ENCODE data around the gene CLIP2. TPM values are rescaled to one million over a fixed set of nuclear protein-coding genes. Genes with fewer than 3 reads are reported as not detected.
A peak's percentile ranks its signal among the peaks of the same experiment; 100 is the strongest.
"Not testable (repeated sequence)": the region's sequence is repeated elsewhere in the genome, so short reads cannot be mapped to it uniquely, and the experiment has no call there.

CLIP2 gene
- total RNA-seq, 1 experiment from 2014 or later = 33.2 TPM

GRCh38 chr7:74393722-74394121, 104.5 kb downstream of the CLIP2 start:
- in situ Hi-C loops (cut with HindIII; ENCODE audit: low sequenced_read_pairs) = not testable (repeated sequence)
- DNase-seq (ENCODE audit: low spot score) = peak; percentile 34

- in situ Hi-C loops (cut with HindIII; ENCODE audit: low sequenced_read_pairs) = not testable (repeated sequence)
- DNase-seq (ENCODE audit: low spot score) = peak; percentile 20
Measured at GRCh38 chr7:74394601-74395000, 105.4 kb downstream of the CLIP2 start.

GRCh38 chr7:74395745-74396311, 106.6 kb downstream of the CLIP2 start:
- in situ Hi-C loops (cut with HindIII; ENCODE audit: low sequenced_read_pairs) = no loop called here
- DNase-seq (ENCODE audit: low spot score) = no peak

- in situ Hi-C loops (cut with HindIII; ENCODE audit: low sequenced_read_pairs) = no loop called here
- DNase-seq (ENCODE audit: low spot score) = no peak
Measured at GRCh38 chr7:74396993-74397392, 107.8 kb downstream of the CLIP2 start.

- in situ Hi-C loops (cut with HindIII; ENCODE audit: low sequenced_read_pairs) = no loop called here
- no peak for DNase-seq (ENCODE audit: low spot score)
Measured at GRCh38 chr7:74398426-74398825, 109.2 kb downstream of the CLIP2 start.

- in situ Hi-C loops (cut with HindIII; ENCODE audit: low sequenced_read_pairs) = no loop called here
- DNase-seq (ENCODE audit: low spot score) = no peak
Measured at GRCh38 chr7:74399006-74399405, 109.8 kb downstream of the CLIP2 start.

GRCh38 chr7:74400420-74401136, 111.4 kb downstream of the CLIP2 start:
- DNase-seq (ENCODE audit: low spot score) = no peak
- in situ Hi-C loops (cut with HindIII; ENCODE audit: low sequenced_read_pairs) = no loop called here

- in situ Hi-C loops (cut with HindIII; ENCODE audit: low sequenced_read_pairs) = no loop called here
- peak; percentile 80 for DNase-seq (ENCODE audit: low spot score)
Measured at GRCh38 chr7:74401137-74401859, 112.1 kb downstream of the CLIP2 start.

- DNase-seq (ENCODE audit: low spot score); in situ Hi-C loops (cut with HindIII; ENCODE audit: low sequenced_read_pairs): not testable (repeated sequence)
Measured at GRCh38 chr7:74402668-74403067, 113.5 kb downstream of the CLIP2 start.

GRCh38 chr7:74403521-74404387, 114.5 kb downstream of the CLIP2 start:
- no peak for DNase-seq (ENCODE audit: low spot score)
- in situ Hi-C loops (cut with HindIII; ENCODE audit: low sequenced_read_pairs) = no loop called here

- in situ Hi-C loops (cut with HindIII; ENCODE audit: low sequenced_read_pairs) = no loop called here
- no peak for DNase-seq (ENCODE audit: low spot score)
Measured at GRCh38 chr7:74404388-74404700, 115.1 kb downstream of the CLIP2 start.

- in situ Hi-C loops (cut with HindIII; ENCODE audit: low sequenced_read_pairs) = no loop called here
- no peak for DNase-seq (ENCODE audit: low spot score)
Measured at GRCh38 chr7:74404741-74405140, 115.5 kb downstream of the CLIP2 start.

- peak; percentile 40 for DNase-seq (ENCODE audit: low spot score)
- in situ Hi-C loops (cut with HindIII; ENCODE audit: low sequenced_read_pairs) = no loop called here
Measured at GRCh38 chr7:74405191-74405898, 116.1 kb downstream of the CLIP2 start.

GRCh38 chr7:74405899-74406512, 116.8 kb downstream of the CLIP2 start:
- in situ Hi-C loops (cut with HindIII; ENCODE audit: low sequenced_read_pairs) = no loop called here

GRCh38 chr7:74407958-74408357, 118.8 kb downstream of the CLIP2 start:
- in situ Hi-C loops (cut with HindIII; ENCODE audit: low sequenced_read_pairs) = no loop called here

More at GRCh38 chr7:74405899-74406512, 116.8 kb downstream of the CLIP2 start:
- DNase-seq (ENCODE audit: low spot score) = no peak

GRCh38 chr7:74409571-74409970, 120.4 kb downstream of the CLIP2 start:
- in situ Hi-C loops (cut with HindIII; ENCODE audit: low sequenced_read_pairs) = no loop called here
- no peak for DNase-seq (ENCODE audit: low spot score)

More at GRCh38 chr7:74407958-74408357, 118.8 kb downstream of the CLIP2 start:
- DNase-seq (ENCODE audit: low spot score) = no peak

- in situ Hi-C loops (cut with HindIII; ENCODE audit: low sequenced_read_pairs) = no loop called here
- DNase-seq (ENCODE audit: low spot score) = no peak
Measured at GRCh38 chr7:74410772-74411171, 121.6 kb downstream of the CLIP2 start.

- DNase-seq (ENCODE audit: low spot score); in situ Hi-C loops (cut with HindIII; ENCODE audit: low sequenced_read_pairs): not testable (repeated sequence)
Measured at GRCh38 chr7:74411571-74411970, 122.4 kb downstream of the CLIP2 start.
